Upper lobe of right lung (tissue), 1 donor: ENCODE data around the gene CNPPD1. TPM values are rescaled to one million over a fixed set of nuclear protein-coding genes. Genes with fewer than 3 reads are reported as not detected.
A peak's percentile ranks its signal among the peaks of the same experiment; 100 is the strongest.

ENCODE experiments used
- ATAC-seq: fragments of 200-7000 bp; cut with Tn5 transposase; one replicate; pipeline ENCODE4 v1.9.1; 2020; ENCODE audit warnings: mild to moderate bottlenecking, moderate library complexity
- DNase-seq: peaks from one replicate; pipeline ENCODE4 v3.0.0-alpha.2; 2020
- H3K27ac ChIP-seq: fragments of 200-600 bp; one replicate; pipeline ENCODE4 v1.8.0; 2022
- H3K27me3 ChIP-seq: fragments of 200-600 bp; one replicate; pipeline ENCODE4 v1.8.0; 2022; ENCODE audit warnings: mild to moderate bottlenecking
- H3K36me3 ChIP-seq: fragments of 200-600 bp; one replicate; pipeline ENCODE4 v1.8.0; 2022
- H3K4me1 ChIP-seq: fragments of 200-600 bp; one replicate; pipeline ENCODE4 v1.8.0; 2022
- H3K4me3 ChIP-seq: fragments of 200-600 bp; one replicate; pipeline ENCODE4 v1.8.0; 2022; ENCODE audit warnings: mild to moderate bottlenecking
- H3K9me3 ChIP-seq: fragments of 200-600 bp; one replicate; pipeline ENCODE4 v1.8.0; 2022
- CTCF ChIP-seq: fragments of 200-600 bp; IDR thresholded peaks from one replicate; pipeline ENCODE4 v1.8.0; 2022; ENCODE audit warnings: antibody characterized with exemption
- intact Hi-C: fragments of 100-400 bp; cut with DNase I; formaldehyde crosslinking; loops from one replicate; pipeline ENCODE4 v1.11.0; 2022
- total RNA-seq: library from RNA; stranded (reverse); fragmentation: NEBNext Ultra II Directional; extraction: Animal tissue kit (Norgen Biotek cat#: 25700); gene quantifications from one replicate; pipeline ENCODE4 v1.2.1, GENCODE V29; 2021
- donor health status: DM: no; HTN: yes; CAD: no; lungs with severe emphysema.

The CNPPD1 gene
- total RNA-seq, 1 donor from 2014 or later: 64.0 TPM

GRCh38 chr2:219183151-219183772, 6.5 kb upstream of the CNPPD1 start:
- TF ChIP-seq CTCF: no peak
- ATAC-seq: no peak
- Histone ChIP-seq H3K36me3 (peaks cover 62% of the 10 kb centered on the region), H3K27me3 (no peaks in the 10 kb centered on the region), H3K4me3 (no peak overlapping the region), H3K9me3 (no peaks in the 10 kb centered on the region), H3K4me1 (peaks cover 13% of the 10 kb centered on the region), H3K27ac (no peak overlapping the region)
- intact Hi-C loops: no loop called here
- DNase-seq: no peak

GRCh38 chr2:219182331-219183150, 5.8 kb upstream of the CNPPD1 start:
- H3K27ac ChIP-seq: no peak overlapping the region

GRCh38 chr2:219181531-219181930, 4.8 kb upstream of the CNPPD1 start:
- Histone ChIP-seq H3K27ac (no peak overlapping the region), H3K9me3 (no peaks in the 10 kb centered on the region), H3K36me3 (peaks cover 62% of the 10 kb centered on the region), H3K4me3 (no peak overlapping the region), H3K27me3 (no peaks in the 10 kb centered on the region), H3K4me1 (peaks cover 13% of the 10 kb centered on the region)
- intact Hi-C loops: no loop called here
- no peak for ATAC-seq
- no peak for DNase-seq
- TF ChIP-seq CTCF: no peak

More at GRCh38 chr2:219182331-219183150, 5.8 kb upstream of the CNPPD1 start:
- DNase-seq: no peak
- Histone ChIP-seq H3K4me1 (peaks cover 13% of the 10 kb centered on the region), H3K4me3 (no peak overlapping the region), H3K9me3 (no peaks in the 10 kb centered on the region), H3K36me3 (peaks cover 62% of the 10 kb centered on the region), H3K27me3 (no peaks in the 10 kb centered on the region)
- peak; percentile 7 for ATAC-seq
- intact Hi-C loops: no loop called here
- TF ChIP-seq CTCF: no peak

- no peak for DNase-seq
- no peak for ATAC-seq
- intact Hi-C loops: no loop called here
- H3K36me3 ChIP-seq: peaks cover 62% of the 10 kb centered on the region
- H3K27ac ChIP-seq: no peak overlapping the region
- TF ChIP-seq CTCF: no peak
- peaks cover 15% of the 10 kb centered on the region for H3K4me1 ChIP-seq
- H3K4me3 ChIP-seq: no peak overlapping the region
- H3K9me3 ChIP-seq: no peaks in the 10 kb centered on the region
- H3K27me3 ChIP-seq: no peaks in the 10 kb centered on the region
Measured at GRCh38 chr2:219180961-219181360, 4.2 kb upstream of the CNPPD1 start.

GRCh38 chr2:219179601-219180465, 3.1 kb upstream of the CNPPD1 start:
- intact Hi-C loops: loop anchor here (10.0 kb wide), 1 partner anchor 45 kb away; the partner anchor contains the start of genes ANKZF1 and ATG9A
- peaks cover 26% of the 10 kb centered on the region for H3K4me1 ChIP-seq
- H3K4me3 ChIP-seq: peak overlapping the region; percentile 73
- no peak for TF ChIP-seq CTCF
- no peak for DNase-seq
- H3K27me3 ChIP-seq: no peaks in the 10 kb centered on the region
- ATAC-seq: no peak
- no peak overlapping the region for H3K27ac ChIP-seq
- H3K9me3 ChIP-seq: no peaks in the 10 kb centered on the region
- peaks cover 62% of the 10 kb centered on the region for H3K36me3 ChIP-seq
